Measurements from ENCODE around the gene PELI1. TPM values are rescaled to one million over a fixed set of nuclear protein-coding genes. Genes with fewer than 3 reads are reported as not detected.

The PELI1 gene
- total and polyA plus RNA-seq, 2 of the 8 experiments (the other 6 are each of a cell fraction or from before 2014, with no cell fraction given): 21.8 to 57.1 TPM

DNA sequence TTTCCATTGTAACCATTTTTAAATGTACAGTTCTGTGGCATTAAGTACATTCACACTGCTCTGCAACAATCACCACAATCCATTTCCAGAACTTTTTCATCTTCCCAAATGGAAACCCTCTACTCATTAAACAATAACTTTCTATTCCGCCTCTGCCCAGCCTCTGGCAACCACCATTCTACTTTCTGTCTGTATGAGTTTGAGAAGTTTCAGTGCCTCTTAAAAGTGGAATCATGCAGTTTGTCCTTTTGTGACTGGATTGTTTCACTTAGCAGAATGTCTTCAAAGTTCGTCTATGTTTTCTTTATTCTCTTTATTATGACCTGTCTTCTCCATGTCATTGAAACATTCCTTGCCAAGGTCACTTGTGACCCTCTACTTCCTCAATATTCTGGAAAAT is 22.0 kb upstream of the PELI1 start:
- ChIA-PET CTCF (ENCODE audit: partially characterized antibody) (no interaction called here), POLR2A (ENCODE audit: partially characterized antibody) (no interaction called here)
- no peak overlapping the region for H3K4me3 ChIP-seq (ENCODE audit: extremely low read depth in 1 of 4, insufficient read depth in 2 of 4, low read depth in 3 of 4, low read length in 4 of 4)
- no peak overlapping the region for H3K4me2 ChIP-seq (ENCODE audit: insufficient read depth in 1 of 2, low read depth in 2 of 2, low read length in 2 of 2)
- no peak overlapping the region for H2BK120ac ChIP-seq (replicated peaks; ENCODE audit: low read depth, low read length)
- DNase-seq (ENCODE audit: low read depth in 1 of 2, low spot score in 2 of 2) (no peak), FAIRE-seq (no peak)
- H3K36me3 ChIP-seq (ENCODE audit: control insufficient read depth in 2 of 4, insufficient read depth in 4 of 4, low read length in 3 of 4): no peaks in the 10 kb centered on the region
- H3K9ac ChIP-seq (replicated peaks in 1 of 4; ENCODE audit: extremely low read depth in 1 of 4, low read depth in 3 of 4, low read length in 3 of 4): no peak overlapping the region
- no peak overlapping the region for H4K5ac ChIP-seq (ENCODE audit: insufficient read length, low read depth, low read length)
- no peaks in the 10 kb centered on the region for H3K79me2 ChIP-seq (ENCODE audit: control insufficient read depth in 1 of 2, insufficient read depth in 2 of 2, low read length in 2 of 2)
- H3K23ac ChIP-seq (ENCODE audit: insufficient read length): no peak overlapping the region
- no peak overlapping the region for H2BK20ac ChIP-seq (ENCODE audit: low read length)
- no peak overlapping the region for H2BK12ac ChIP-seq (ENCODE audit: low read depth, low read length)
- no peak overlapping the region for H3K14ac ChIP-seq (ENCODE audit: insufficient read length)
- no peaks in the 10 kb centered on the region for H3K4me1 ChIP-seq (replicated peaks in 1 of 4; ENCODE audit: control insufficient read depth in 3 of 4, insufficient read depth in 4 of 4, low read length in 3 of 4)
- H3K23me2 ChIP-seq (ENCODE audit: low read depth, low read length): no peaks in the 10 kb centered on the region
- H2BK5ac ChIP-seq (ENCODE audit: low read depth, low read length): no peak overlapping the region
- H4K8ac ChIP-seq (ENCODE audit: extremely low read depth, insufficient read depth, low read length): no peak overlapping the region
- no peak overlapping the region for H2AFZ ChIP-seq (ENCODE audit: low read length)
- no peak overlapping the region for H2AK5ac ChIP-seq (ENCODE audit: low read depth, low read length)
- H4K20me1 ChIP-seq (replicated peaks in 1 of 2; ENCODE audit: control insufficient read depth in 1 of 2, insufficient read depth in 2 of 2, low read length in 2 of 2): no peaks in the 10 kb centered on the region
- TF ChIP-seq PHF8 (conservative IDR thresholded peaks at IDR 0.05; ENCODE audit: low read depth, low read length) (no peak), SRF (IDR thresholded peaks at IDR 0.05; ENCODE audit: low read depth, low read length) (no peak), POLR2A (IDR thresholded peaks at IDR 0.05; ENCODE audit: control extremely low read depth in 1 of 2, low read depth in 2 of 2, low read length in 2 of 2) (no peak), CBX5 (IDR thresholded peaks at IDR 0.05; ENCODE audit: low read depth, low read length) (no peak), CHD1 (IDR thresholded peaks at IDR 0.05; ENCODE audit: low read depth, low read length) (no peak), RAD21 (IDR thresholded peaks at IDR 0.05 in 1 of 2, conservative IDR thresholded peaks at IDR 0.05 in 1 of 2; ENCODE audit: low read depth in 2 of 2, low read length in 2 of 2) (no peak), POLR2AphosphoS5 (IDR thresholded peaks at IDR 0.05; ENCODE audit: low read depth, low read length) (no peak), ZNF274 (IDR thresholded peaks at IDR 0.05; ENCODE audit: borderline replicate concordance, extremely low read depth, low read length) (no peak), EZH2 (IDR thresholded peaks at IDR 0.05; ENCODE audit: low read depth, low read length, severe bottlenecking) (no peak), RNF2 (IDR thresholded peaks at IDR 0.05; ENCODE audit: borderline replicate concordance, low read depth, low read length, missing control alignments, poor library complexity, severe bottlenecking) (no peak), TEAD4 (IDR thresholded peaks at IDR 0.05; ENCODE audit: low read depth, low read length) (no peak), JUN (IDR thresholded peaks at IDR 0.05; ENCODE audit: low read depth, low read length) (no peak), TCF12 (IDR thresholded peaks at IDR 0.05; ENCODE audit: low read depth, low read length) (no peak)
- H3K9me3 ChIP-seq (ENCODE audit: insufficient read depth in 2 of 2, low read depth in 1 of 2, low read length in 1 of 2): no peaks in the 10 kb centered on the region
- WGBS, 2 experiments (ENCODE audit: extremely low coverage in 1 of 2, insufficient coverage in 1 of 2, insufficient read length in 1 of 2, insufficient replicate concordance in 2 of 2, low coverage in 1 of 2, low lambda C conversion rate in 2 of 2, missing lambda C conversion rate in 1 of 2): 87% methylated on average over 2 of the region's 2 CpGs; no CpG with 5 or more reads in 1 of the 2 experiments
- H2BK15ac ChIP-seq (ENCODE audit: low read length): no peak overlapping the region
- H3K56ac ChIP-seq (replicated peaks; ENCODE audit: insufficient read length, low read depth, low read length): no peak overlapping the region
- H3K18ac ChIP-seq (ENCODE audit: extremely low read depth, low read length): no peak overlapping the region
- no peak overlapping the region for H4K91ac ChIP-seq (replicated peaks; ENCODE audit: insufficient read length, low read length)
- H3K79me1 ChIP-seq (ENCODE audit: low read depth, low read length): no peaks in the 10 kb centered on the region
- peaks cover 0 to 1% (median 0%) of the 10 kb centered on the region in 4 experiments; a peak in 1 of 7 replicates for H3K27me3 ChIP-seq (replicated peaks in 1 of 4; ENCODE audit: control insufficient read depth in 3 of 4, extremely low read depth in 1 of 4, insufficient read depth in 3 of 4, low read length in 3 of 4)
- no peak overlapping the region for H3K27ac ChIP-seq (ENCODE audit: low read depth, low read length)
- H3K4ac ChIP-seq (replicated peaks; ENCODE audit: insufficient read length, low read depth, low read length): no peak overlapping the region
